Gastroesophageal sphincter (tissue), 3 donors: ENCODE measurements around the gene SETBP1.

Experiments
- POLR2A ChIP-seq, 2 donors: fragments of 450-650 bp; IDR thresholded peaks; one replicate each; pipeline ENCODE4 v1.6.1; 2017; ENCODE audit warnings: antibody characterized with exemption in 2 of 2, mild to moderate bottlenecking in 2 of 2, moderate library complexity in 1 of 2
- TF ChIP-seq, protein P1 (sequence below), 4 experiments: fragments of 200-600 bp in 2 of 4; fragments of 450-650 bp in 2 of 4; sonication (generic) in 1 of 4; IDR thresholded peaks; one replicate each; pipeline ENCODE4 v1.5.1; 2017 to 2019; ENCODE audit warnings: antibody characterized with exemption in 4 of 4, mild to moderate bottlenecking in 2 of 4, moderate library complexity in 2 of 4

DNA sequence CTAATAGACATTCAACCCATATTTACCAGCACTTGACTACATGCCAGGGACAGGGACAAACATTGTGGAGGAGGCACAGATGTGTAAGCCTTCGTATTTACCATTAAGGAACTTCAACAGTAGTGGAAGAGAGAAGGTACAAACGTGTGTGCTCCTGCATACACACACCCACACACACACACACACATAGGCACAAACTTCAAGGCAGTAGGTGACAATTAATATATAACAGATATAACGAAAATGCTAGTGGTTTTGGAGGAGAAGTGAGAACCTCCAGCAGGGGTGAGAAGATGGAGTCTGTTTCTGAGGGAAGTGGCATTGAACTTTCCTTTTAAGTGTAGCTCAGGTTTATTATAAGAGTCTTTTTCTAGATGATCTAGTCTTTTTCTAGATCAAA lies 231.1 kb downstream of the SETBP1 start:
- TF ChIP-seq, protein P1, sequence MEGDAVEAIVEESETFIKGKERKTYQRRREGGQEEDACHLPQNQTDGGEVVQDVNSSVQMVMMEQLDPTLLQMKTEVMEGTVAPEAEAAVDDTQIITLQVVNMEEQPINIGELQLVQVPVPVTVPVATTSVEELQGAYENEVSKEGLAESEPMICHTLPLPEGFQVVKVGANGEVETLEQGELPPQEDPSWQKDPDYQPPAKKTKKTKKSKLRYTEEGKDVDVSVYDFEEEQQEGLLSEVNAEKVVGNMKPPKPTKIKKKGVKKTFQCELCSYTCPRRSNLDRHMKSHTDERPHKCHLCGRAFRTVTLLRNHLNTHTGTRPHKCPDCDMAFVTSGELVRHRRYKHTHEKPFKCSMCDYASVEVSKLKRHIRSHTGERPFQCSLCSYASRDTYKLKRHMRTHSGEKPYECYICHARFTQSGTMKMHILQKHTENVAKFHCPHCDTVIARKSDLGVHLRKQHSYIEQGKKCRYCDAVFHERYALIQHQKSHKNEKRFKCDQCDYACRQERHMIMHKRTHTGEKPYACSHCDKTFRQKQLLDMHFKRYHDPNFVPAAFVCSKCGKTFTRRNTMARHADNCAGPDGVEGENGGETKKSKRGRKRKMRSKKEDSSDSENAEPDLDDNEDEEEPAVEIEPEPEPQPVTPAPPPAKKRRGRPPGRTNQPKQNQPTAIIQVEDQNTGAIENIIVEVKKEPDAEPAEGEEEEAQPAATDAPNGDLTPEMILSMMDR (IDR thresholded peaks at IDR 0.05), result no peak
- TF ChIP-seq POLR2A (IDR thresholded peaks at IDR 0.05), result no peak
